ENCODE data around the gene TANGO2. TPM values are rescaled to one million over a fixed set of nuclear protein-coding genes. Genes with fewer than 3 reads are reported as not detected.

The TANGO2 gene
- total and polyA plus RNA-seq, 2 of the 8 experiments (the other 6 are each of a cell fraction or from before 2014, with no cell fraction given): 10.1 to 18.4 TPM

DNA sequence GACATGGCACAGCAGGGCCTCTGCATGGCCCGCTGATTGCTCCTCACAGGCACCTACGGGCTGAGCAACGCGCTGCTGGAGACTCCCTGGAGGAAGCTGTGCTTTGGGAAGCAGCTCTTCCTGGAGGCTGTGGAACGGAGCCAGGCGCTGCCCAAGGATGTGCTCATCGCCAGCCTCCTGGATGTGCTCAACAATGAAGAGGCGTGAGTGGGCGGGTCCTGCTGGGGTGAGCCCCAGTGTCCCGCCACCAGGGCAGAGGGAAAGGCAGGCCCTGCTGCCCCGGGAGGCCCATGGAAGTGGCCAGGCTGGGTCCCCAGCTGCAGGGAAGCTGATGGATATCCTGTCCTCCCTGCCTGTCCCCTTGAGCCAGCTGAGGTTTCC lies 40.6 kb downstream of the TANGO2 start (continued):
- TF ChIP-seq, protein P1, sequence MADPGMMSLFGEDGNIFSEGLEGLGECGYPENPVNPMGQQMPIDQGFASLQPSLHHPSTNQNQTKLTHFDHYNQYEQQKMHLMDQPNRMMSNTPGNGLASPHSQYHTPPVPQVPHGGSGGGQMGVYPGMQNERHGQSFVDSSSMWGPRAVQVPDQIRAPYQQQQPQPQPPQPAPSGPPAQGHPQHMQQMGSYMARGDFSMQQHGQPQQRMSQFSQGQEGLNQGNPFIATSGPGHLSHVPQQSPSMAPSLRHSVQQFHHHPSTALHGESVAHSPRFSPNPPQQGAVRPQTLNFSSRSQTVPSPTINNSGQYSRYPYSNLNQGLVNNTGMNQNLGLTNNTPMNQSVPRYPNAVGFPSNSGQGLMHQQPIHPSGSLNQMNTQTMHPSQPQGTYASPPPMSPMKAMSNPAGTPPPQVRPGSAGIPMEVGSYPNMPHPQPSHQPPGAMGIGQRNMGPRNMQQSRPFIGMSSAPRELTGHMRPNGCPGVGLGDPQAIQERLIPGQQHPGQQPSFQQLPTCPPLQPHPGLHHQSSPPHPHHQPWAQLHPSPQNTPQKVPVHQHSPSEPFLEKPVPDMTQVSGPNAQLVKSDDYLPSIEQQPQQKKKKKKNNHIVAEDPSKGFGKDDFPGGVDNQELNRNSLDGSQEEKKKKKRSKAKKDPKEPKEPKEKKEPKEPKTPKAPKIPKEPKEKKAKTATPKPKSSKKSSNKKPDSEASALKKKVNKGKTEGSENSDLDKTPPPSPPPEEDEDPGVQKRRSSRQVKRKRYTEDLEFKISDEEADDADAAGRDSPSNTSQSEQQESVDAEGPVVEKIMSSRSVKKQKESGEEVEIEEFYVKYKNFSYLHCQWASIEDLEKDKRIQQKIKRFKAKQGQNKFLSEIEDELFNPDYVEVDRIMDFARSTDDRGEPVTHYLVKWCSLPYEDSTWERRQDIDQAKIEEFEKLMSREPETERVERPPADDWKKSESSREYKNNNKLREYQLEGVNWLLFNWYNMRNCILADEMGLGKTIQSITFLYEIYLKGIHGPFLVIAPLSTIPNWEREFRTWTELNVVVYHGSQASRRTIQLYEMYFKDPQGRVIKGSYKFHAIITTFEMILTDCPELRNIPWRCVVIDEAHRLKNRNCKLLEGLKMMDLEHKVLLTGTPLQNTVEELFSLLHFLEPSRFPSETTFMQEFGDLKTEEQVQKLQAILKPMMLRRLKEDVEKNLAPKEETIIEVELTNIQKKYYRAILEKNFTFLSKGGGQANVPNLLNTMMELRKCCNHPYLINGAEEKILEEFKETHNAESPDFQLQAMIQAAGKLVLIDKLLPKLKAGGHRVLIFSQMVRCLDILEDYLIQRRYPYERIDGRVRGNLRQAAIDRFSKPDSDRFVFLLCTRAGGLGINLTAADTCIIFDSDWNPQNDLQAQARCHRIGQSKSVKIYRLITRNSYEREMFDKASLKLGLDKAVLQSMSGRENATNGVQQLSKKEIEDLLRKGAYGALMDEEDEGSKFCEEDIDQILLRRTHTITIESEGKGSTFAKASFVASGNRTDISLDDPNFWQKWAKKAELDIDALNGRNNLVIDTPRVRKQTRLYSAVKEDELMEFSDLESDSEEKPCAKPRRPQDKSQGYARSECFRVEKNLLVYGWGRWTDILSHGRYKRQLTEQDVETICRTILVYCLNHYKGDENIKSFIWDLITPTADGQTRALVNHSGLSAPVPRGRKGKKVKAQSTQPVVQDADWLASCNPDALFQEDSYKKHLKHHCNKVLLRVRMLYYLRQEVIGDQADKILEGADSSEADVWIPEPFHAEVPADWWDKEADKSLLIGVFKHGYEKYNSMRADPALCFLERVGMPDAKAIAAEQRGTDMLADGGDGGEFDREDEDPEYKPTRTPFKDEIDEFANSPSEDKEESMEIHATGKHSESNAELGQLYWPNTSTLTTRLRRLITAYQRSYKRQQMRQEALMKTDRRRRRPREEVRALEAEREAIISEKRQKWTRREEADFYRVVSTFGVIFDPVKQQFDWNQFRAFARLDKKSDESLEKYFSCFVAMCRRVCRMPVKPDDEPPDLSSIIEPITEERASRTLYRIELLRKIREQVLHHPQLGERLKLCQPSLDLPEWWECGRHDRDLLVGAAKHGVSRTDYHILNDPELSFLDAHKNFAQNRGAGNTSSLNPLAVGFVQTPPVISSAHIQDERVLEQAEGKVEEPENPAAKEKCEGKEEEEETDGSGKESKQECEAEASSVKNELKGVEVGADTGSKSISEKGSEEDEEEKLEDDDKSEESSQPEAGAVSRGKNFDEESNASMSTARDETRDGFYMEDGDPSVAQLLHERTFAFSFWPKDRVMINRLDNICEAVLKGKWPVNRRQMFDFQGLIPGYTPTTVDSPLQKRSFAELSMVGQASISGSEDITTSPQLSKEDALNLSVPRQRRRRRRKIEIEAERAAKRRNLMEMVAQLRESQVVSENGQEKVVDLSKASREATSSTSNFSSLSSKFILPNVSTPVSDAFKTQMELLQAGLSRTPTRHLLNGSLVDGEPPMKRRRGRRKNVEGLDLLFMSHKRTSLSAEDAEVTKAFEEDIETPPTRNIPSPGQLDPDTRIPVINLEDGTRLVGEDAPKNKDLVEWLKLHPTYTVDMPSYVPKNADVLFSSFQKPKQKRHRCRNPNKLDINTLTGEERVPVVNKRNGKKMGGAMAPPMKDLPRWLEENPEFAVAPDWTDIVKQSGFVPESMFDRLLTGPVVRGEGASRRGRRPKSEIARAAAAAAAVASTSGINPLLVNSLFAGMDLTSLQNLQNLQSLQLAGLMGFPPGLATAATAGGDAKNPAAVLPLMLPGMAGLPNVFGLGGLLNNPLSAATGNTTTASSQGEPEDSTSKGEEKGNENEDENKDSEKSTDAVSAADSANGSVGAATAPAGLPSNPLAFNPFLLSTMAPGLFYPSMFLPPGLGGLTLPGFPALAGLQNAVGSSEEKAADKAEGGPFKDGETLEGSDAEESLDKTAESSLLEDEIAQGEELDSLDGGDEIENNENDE (IDR thresholded peaks at IDR 0.05; ENCODE audit: insufficient replicate concordance, low read length): no peak
- TF ChIP-seq TAF1 (IDR thresholded peaks at IDR 0.05; ENCODE audit: low read depth, low read length) (no peak), SIX5 (IDR thresholded peaks at IDR 0.05; ENCODE audit: low read depth, low read length) (no peak), BCL11A (IDR thresholded peaks at IDR 0.05; ENCODE audit: low read depth in 2 of 2, low read length in 2 of 2) (no peak), YY1 (IDR thresholded peaks at IDR 0.05; ENCODE audit: low read depth, low read length) (no peak), KDM5A (IDR thresholded peaks at IDR 0.05; ENCODE audit: low read length) (no peak), EP300 (IDR thresholded peaks at IDR 0.05; ENCODE audit: borderline replicate concordance in 1 of 2, low read depth in 2 of 2, low read length in 2 of 2) (no peak), EGR1 (IDR thresholded peaks at IDR 0.05; ENCODE audit: borderline replicate concordance, low read depth, low read length) (no peak)

All from H1 (cell line).